Spleen (tissue), 11 donors: ENCODE results near the gene HDAC3. TPM values are rescaled to one million over a fixed set of nuclear protein-coding genes. Genes with fewer than 3 reads are reported as not detected.

Source experiments
- DNase-seq: peaks from one replicate; pipeline ENCODE4 v3.0.0-alpha.2; 2020
- H3K27ac ChIP-seq, 8 donors: fragments of 200-600 bp; sonication (generic) in 7 of 8; 1 replicate in 4 of 8; 2 replicates in 4 of 8; pipeline versions ENCODE4 v1.5.0 to v1.8.0; 2016 to 2021; ENCODE audit warnings: inconsistent platforms in 4 of 8, mild to moderate bottlenecking in 4 of 8, moderate library complexity in 1 of 8
- H3K27me3 ChIP-seq, 7 donors: fragments of 200-600 bp; sonication (generic) in 6 of 7; replicated peaks in 1 of 7; 1 replicate in 4 of 7; 2 replicates in 3 of 7; pipeline versions ENCODE4 v1.5.0 to v1.8.0; 2016 to 2021; ENCODE audit warnings: inconsistent platforms in 3 of 7, mild to moderate bottlenecking in 1 of 7
- H3K36me3 ChIP-seq, 6 donors: fragments of 200-600 bp; sonication (generic) in 5 of 6; 1 replicate in 4 of 6; 2 replicates in 2 of 6; pipeline versions ENCODE4 v1.5.0 to v1.8.0; 2016 to 2021; ENCODE audit warnings: inconsistent platforms in 2 of 6
- H3K4me1 ChIP-seq, 6 donors: fragments of 200-600 bp; sonication (generic) in 5 of 6; 1 replicate in 3 of 6; 2 replicates in 3 of 6; pipeline versions ENCODE4 v1.5.0 to v1.8.0; 2016 to 2021; ENCODE audit warnings: inconsistent platforms in 3 of 6
- H3K4me3 ChIP-seq, 8 donors: fragments of 200-600 bp; sonication (generic) in 7 of 8; 1 replicate in 4 of 8; 2 replicates in 4 of 8; pipeline versions ENCODE4 v1.5.0 to v1.8.0; 2016 to 2021; ENCODE audit warnings: inconsistent platforms in 4 of 8, mild to moderate bottlenecking in 4 of 8, moderate library complexity in 2 of 8
- H3K9me3 ChIP-seq, 8 donors: fragments of 200-600 bp; sonication (generic) in 7 of 8; 1 replicate in 4 of 8; 2 replicates in 4 of 8; pipeline versions ENCODE4 v1.5.0 to v1.8.0; 2016 to 2021; ENCODE audit warnings: inconsistent platforms in 4 of 8
- POLR2A ChIP-seq, 3 donors: fragments of 450-650 bp; IDR thresholded peaks; one replicate each; pipeline ENCODE4 v1.5.1; 2017; ENCODE audit warnings: antibody characterized with exemption in 3 of 3, mild to moderate bottlenecking in 1 of 3
- POLR2AphosphoS5 ChIP-seq, 3 donors: sonication (generic); formaldehyde crosslinking; IDR thresholded peaks; one replicate each; pipeline ENCODE4 v1.5.1; 2017; ENCODE audit warnings: antibody characterized with exemption in 3 of 3
- WGBS, 5 donors: extraction: QIAGEN DNeasy Blood & Tissue Kit in 3 of 5; methylation state at CpG; one replicate each; pipeline versions ENCODE4 v1.1.5 to v1.1.7; 2013 to 2018; 5-methylcytosine and 5-hydroxymethylcytosine counted together
- intact Hi-C: fragments of 100-400 bp; cut with DNase I; formaldehyde crosslinking; loops from one replicate; pipeline ENCODE4 v1.15.0; 2023; ENCODE audit warnings: low total_unique reads
- polyA plus RNA-seq, 3 donors: library from polyadenylated mRNA; stranded (reverse); fragments of 200-250 nt; gene quantifications; one replicate each; pipeline ENCODE4 v1.2.1, GENCODE V29; 2013
- total RNA-seq, 7 donors: library from RNA; depleted of rRNA in 3 of 7; stranded (reverse); fragments of >200 nt in 3 of 7; fragmentation: NEBNext Ultra II Directional in 4 of 7; extraction: Animal tissue kit (Norgen Biotek cat#: 25700) in 4 of 7; gene quantifications; one replicate each; pipeline versions ENCODE4 v1.1.0 to v1.2.1, GENCODE V29; 2016 to 2021
- TF ChIP-seq, protein P1 (sequence below), 11 experiments: fragments of 200-600 bp in 7 of 11; fragments of 450-650 bp in 4 of 11; sonication (generic) in 4 of 11; IDR thresholded peaks in 8 of 11; conservative IDR thresholded peaks in 3 of 11; 1 replicate in 7 of 11; 2 replicates in 4 of 11; pipeline versions ENCODE4 v1.4.0 to v1.8.0; 2016 to 2021; ENCODE audit warnings: antibody characterized with exemption in 11 of 11, inconsistent platforms in 4 of 11, mild to moderate bottlenecking in 1 of 11
- donor health status: healthy with polysubstance abuse.
- donor health status: DM: no; HTN: no; CAD: no; lungs with moderate emphysema.
- donor health status: DM: no; HTN: no; CAD: no.
- donor health status: Bipolar disorder and iron deficiency.
- donor health status: healthy.
- donor health status: DM: no; HTN: no; CAD: no.
- donor health status: DM: yes; HTN: yes; CAD: no.

Gene HDAC3
- total and polyA plus RNA-seq, 10 donors = 51.1 to 108 (median 64.8) TPM

DNA sequence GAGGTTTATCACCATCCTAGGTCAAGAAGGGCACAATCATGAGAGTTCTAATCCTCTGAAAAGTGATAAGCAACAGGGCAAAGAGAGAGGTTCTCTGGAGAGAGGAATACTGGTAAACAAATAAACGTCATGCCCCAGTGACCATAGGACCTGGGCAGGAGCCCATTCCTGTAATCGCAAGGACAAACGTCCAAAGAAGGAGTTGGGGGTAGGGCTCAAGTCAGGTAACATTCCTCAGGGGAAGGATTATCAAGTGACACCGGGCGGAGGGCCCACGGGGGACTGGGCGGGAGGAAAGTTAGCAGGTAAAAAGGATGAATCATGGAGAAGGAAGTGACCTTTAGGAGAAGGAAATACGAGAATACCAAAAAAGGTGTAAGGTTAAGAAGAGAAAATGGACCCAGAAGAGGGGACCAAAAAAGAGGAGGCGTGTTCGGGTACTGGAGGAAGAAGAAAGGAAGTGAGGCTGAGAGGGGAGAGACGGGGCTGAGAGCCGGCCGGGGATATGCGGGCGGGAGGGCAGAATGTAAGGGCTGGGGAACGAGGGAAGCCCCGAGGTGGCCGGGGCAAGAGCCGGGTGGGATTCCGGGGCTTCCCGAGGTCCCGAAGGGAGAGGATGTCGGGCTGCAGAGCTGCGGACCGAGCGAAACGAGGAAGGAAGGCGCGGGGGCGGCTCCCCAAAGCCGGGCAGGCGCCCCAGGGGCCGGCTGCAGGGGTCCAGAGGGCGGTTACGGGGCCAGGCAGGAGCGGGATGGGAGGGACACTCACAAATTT, 18.4 kb downstream of the HDAC3 start:
- Histone ChIP-seq H3K4me1 (peaks cover 17 to 75% (median 62%) of the 10 kb centered on the region in 6 donors), H3K27me3 (no peaks in the 10 kb centered on the region), H3K4me3 (peak overlapping the region; percentile 76 to 96 (median 92)), H3K27ac (peak overlapping the region; percentile 77 to 100 (median 96)), H3K36me3 (peaks cover 4 to 36% (median 23%) of the 10 kb centered on the region in 6 donors), H3K9me3 (no peaks in the 10 kb centered on the region)
- intact Hi-C loops = no loop called here
- DNase-seq = peak; percentile 83
- 0 to 1% (median 1%) methylated on average over 35 to 36 of the region's 36 CpGs for WGBS, 5 donors
- TF ChIP-seq, protein P1, sequence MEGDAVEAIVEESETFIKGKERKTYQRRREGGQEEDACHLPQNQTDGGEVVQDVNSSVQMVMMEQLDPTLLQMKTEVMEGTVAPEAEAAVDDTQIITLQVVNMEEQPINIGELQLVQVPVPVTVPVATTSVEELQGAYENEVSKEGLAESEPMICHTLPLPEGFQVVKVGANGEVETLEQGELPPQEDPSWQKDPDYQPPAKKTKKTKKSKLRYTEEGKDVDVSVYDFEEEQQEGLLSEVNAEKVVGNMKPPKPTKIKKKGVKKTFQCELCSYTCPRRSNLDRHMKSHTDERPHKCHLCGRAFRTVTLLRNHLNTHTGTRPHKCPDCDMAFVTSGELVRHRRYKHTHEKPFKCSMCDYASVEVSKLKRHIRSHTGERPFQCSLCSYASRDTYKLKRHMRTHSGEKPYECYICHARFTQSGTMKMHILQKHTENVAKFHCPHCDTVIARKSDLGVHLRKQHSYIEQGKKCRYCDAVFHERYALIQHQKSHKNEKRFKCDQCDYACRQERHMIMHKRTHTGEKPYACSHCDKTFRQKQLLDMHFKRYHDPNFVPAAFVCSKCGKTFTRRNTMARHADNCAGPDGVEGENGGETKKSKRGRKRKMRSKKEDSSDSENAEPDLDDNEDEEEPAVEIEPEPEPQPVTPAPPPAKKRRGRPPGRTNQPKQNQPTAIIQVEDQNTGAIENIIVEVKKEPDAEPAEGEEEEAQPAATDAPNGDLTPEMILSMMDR (IDR thresholded peaks at IDR 0.05 in 8 of 11, conservative IDR thresholded peaks at IDR 0.05 in 3 of 11) = no peak
- TF ChIP-seq POLR2AphosphoS5 (IDR thresholded peaks at IDR 0.05) = no peak
- TF ChIP-seq POLR2A (IDR thresholded peaks at IDR 0.05) = no peak

DNA sequence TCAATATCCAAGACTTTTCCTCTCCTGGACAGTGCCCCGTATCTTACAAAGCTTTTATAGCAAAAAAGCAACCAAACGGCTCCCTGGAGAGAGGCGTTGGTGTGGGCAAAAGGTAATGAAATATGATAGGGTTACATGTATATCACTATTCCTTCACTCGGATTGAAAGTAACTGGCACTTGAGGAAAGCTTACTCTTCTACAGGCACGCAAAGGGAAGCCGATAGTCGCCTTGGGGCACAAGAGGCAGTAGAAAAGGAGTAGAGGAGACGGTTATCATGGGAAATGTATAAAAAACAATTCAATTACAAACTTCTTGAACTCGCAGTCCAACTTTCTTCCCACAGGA, 19.0 kb downstream of the HDAC3 start:
- no peaks in the 10 kb centered on the region for H3K27me3 ChIP-seq
- peak overlapping the region; percentile 77 to 100 (median 96) for H3K27ac ChIP-seq
- H3K4me1 ChIP-seq = peaks cover 17 to 75% (median 63%) of the 10 kb centered on the region in 6 donors
- H3K4me3 ChIP-seq = peak overlapping the region; percentile 76 to 96 (median 92)
- DNase-seq = no peak
- peaks cover 4 to 31% (median 19%) of the 10 kb centered on the region in 6 donors for H3K36me3 ChIP-seq
- no peaks in the 10 kb centered on the region for H3K9me3 ChIP-seq
- 2 to 4% (median 4%) methylated on average over 9 of the region's 9 CpGs for WGBS, 5 donors
- intact Hi-C loops = no loop called here
- TF ChIP-seq POLR2AphosphoS5 (IDR thresholded peaks at IDR 0.05) (no peak), POLR2A (IDR thresholded peaks at IDR 0.05) (no peak)
- TF ChIP-seq, protein P1 (IDR thresholded peaks at IDR 0.05 in 8 of 11, conservative IDR thresholded peaks at IDR 0.05 in 3 of 11) = no peak

DNA sequence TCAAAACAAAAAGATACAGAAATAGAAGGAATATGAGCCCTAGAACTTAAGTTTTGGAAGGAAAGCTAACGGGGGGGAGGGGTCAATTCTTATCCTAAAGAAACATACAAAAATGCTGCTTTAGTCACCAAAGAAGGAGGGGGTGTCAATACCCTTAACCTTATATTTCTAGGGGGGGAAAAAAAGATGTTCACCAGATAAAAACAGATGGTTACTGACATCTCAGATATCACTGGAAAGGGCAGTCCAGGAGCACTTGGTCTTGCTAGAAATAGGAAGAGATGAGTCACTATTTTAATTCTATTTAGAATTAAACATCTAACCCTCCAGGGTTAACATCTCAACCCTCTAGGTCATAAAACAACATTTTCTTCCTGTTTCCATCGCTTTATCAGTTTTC, 19.5 kb downstream of the HDAC3 start:
- Histone ChIP-seq H3K36me3 (peaks cover 4 to 26% (median 16%) of the 10 kb centered on the region in 6 donors), H3K27ac (peak overlapping the region; percentile 77 to 100 (median 96)), H3K9me3 (no peaks in the 10 kb centered on the region), H3K27me3 (no peaks in the 10 kb centered on the region), H3K4me3 (peak overlapping the region in 7 of 8 donors; percentile 76 to 96 (median 92)), H3K4me1 (peaks cover 18 to 75% (median 64%) of the 10 kb centered on the region in 6 donors)
- TF ChIP-seq POLR2A (IDR thresholded peaks at IDR 0.05) = no peak
- no peak for TF ChIP-seq POLR2AphosphoS5 (IDR thresholded peaks at IDR 0.05)
- no peak for DNase-seq
- intact Hi-C loops = no loop called here
- WGBS, 5 donors = 35 to 47% (median 40%) methylated on average over 2 of the region's 2 CpGs

DNA sequence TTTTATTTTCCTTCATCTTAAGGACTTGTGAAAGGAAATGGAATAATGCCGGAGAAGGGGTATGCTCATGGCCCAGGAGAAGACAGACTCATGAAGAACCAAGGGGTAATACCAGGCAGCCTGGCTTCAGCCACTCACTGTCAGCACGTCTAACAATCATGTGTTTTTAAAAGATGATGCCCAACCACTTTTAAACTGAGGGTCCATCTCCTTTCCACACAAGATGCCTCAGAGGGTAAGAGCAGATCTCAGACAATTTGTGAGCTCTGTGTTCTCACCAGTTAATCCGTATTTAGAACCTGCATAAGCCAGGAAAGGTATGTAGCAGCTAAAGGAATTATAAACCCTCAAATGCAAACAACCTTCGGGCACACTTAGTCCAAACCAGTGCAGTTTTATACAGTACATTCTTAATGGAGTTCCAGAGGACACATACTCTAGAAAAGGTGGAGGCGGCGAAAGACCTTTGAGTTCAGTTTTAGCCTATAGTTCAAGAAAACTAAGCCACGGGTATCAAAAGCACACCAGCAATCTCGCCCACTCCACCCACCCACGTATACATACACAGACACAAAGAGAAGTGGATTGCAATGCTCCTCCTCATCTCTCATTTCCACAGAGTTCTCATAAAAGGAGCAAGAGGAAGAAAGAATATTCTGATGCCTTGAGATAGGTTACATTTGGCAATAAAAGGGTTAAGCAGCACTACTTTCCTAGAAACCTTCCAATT, 20.5 kb downstream of the HDAC3 start:
- peak overlapping the region; percentile 29 to 100 (median 93) for H3K27ac ChIP-seq
- no peaks in the 10 kb centered on the region for H3K9me3 ChIP-seq
- no peak for DNase-seq
- TF ChIP-seq, protein P1 (IDR thresholded peaks at IDR 0.05 in 8 of 11, conservative IDR thresholded peaks at IDR 0.05 in 3 of 11) = no peak
- no peak for TF ChIP-seq POLR2AphosphoS5 (IDR thresholded peaks at IDR 0.05)
- TF ChIP-seq POLR2A (IDR thresholded peaks at IDR 0.05) = no peak
- H3K4me1 ChIP-seq = peaks cover 24 to 82% (median 73%) of the 10 kb centered on the region in 6 donors
- H3K36me3 ChIP-seq = peaks cover 3 to 20% (median 9%) of the 10 kb centered on the region in 6 donors
- intact Hi-C loops = no loop called here
- WGBS, 5 donors = 52 to 60% (median 57%) methylated on average over 9 of the region's 9 CpGs
- H3K27me3 ChIP-seq = no peaks in the 10 kb centered on the region
- peak overlapping the region in 5 of 8 donors; percentile 15 to 96 (median 84) for H3K4me3 ChIP-seq
